Astrocyte of the spinal cord (primary cell): ENCODE data around the gene RYR1.

ENCODE experiments used
- DNase-seq: peaks from one replicate; pipeline ENCODE4 v3.0.0; 2011; ENCODE audit warnings: low read depth, low spot score
- H3K4me3 ChIP-seq: 2 replicates; pipeline ENCODE4 v1.5.1; 2011; ENCODE audit warnings: low read depth, mild to moderate bottlenecking, low read length, moderate library complexity
- in situ Hi-C: cut with HindIII; loops from 2 replicates; pipeline ENCODE4 v1.10.0; 2017; ENCODE audit warnings: low sequenced_read_pairs
- TF ChIP-seq, protein P1 (sequence below): IDR thresholded peaks from 2 replicates; pipeline ENCODE4 v1.5.1; 2012; ENCODE audit warnings: low read depth, mild to moderate bottlenecking, low read length, inconsistent platforms

RYR1 gene

GRCh38 chr19:38433268-38433733 lies at the start of gene RYR1:
TSS of gene RYR1 (plus strand) at chr19:38433691. CDS start at chr19:38433830, 139 bp downstream.
- DNase-seq = no peak
- TF ChIP-seq, protein P1, sequence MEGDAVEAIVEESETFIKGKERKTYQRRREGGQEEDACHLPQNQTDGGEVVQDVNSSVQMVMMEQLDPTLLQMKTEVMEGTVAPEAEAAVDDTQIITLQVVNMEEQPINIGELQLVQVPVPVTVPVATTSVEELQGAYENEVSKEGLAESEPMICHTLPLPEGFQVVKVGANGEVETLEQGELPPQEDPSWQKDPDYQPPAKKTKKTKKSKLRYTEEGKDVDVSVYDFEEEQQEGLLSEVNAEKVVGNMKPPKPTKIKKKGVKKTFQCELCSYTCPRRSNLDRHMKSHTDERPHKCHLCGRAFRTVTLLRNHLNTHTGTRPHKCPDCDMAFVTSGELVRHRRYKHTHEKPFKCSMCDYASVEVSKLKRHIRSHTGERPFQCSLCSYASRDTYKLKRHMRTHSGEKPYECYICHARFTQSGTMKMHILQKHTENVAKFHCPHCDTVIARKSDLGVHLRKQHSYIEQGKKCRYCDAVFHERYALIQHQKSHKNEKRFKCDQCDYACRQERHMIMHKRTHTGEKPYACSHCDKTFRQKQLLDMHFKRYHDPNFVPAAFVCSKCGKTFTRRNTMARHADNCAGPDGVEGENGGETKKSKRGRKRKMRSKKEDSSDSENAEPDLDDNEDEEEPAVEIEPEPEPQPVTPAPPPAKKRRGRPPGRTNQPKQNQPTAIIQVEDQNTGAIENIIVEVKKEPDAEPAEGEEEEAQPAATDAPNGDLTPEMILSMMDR = no peak
- H3K4me3 ChIP-seq = no peak within 1 kb of the TSS
- in situ Hi-C loops = no loop called here

DNA sequence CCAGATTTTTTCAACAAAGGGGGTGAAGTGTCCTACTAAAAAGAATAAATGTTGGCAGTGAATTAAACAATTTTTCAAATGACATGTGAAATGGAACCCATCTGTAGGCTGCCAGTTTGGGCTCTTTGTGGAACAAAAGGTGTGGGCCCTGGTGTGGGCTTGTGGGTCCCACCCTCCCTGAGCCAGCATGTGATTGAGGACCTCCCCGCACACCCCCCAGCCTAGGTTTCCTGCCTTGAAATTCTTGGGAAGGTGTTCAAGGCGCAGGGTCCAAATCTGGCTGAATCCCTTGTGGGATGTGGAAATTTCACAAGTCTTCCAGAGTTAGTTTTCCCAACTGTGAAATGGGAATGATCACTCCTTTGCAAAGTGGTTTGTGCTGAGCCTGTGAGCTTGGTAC lies 49.7 kb upstream of the RYR1 start:
- DNase-seq = no peak
- H3K4me3 ChIP-seq = no peak overlapping the region
- TF ChIP-seq, protein P1 = no peak
- in situ Hi-C loops = no loop called here

- TF ChIP-seq, protein P1 = peak; percentile 59
- H3K4me3 ChIP-seq = no peak overlapping the region
- peak; percentile 21 for DNase-seq
- in situ Hi-C loops = no loop called here
These were observed 49.1 kb upstream of the RYR1 start for GRCh38 chr19:38384209-38385027.

GRCh38 chr19:38385057-38385803 lies 48.3 kb upstream of the RYR1 start:
- DNase-seq = no peak
- TF ChIP-seq, protein P1 = no peak
- in situ Hi-C loops = no loop called here
- no peak overlapping the region for H3K4me3 ChIP-seq

DNA sequence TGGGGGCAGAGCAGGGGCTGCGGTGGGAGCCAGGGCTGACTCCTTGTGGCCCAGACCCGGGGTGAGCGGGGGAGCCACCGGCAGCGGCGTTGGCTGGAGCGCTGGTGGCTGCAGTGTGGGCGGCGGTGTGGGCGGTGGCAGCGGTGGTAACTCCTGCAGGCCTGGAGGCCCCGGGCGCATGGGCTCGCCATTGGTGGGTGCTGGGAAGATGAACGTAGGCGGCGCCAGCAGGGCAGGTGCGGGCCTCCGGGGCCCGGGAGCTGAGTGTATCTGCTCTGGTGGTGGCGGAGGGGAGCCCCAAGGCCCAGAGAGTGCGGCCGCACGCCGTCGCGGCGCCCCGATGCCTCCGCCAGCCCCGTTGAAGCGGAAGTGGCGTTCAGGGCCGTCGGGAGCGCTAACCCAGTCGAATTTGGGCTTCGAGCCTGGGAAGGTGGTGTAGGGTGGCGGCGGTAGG lies 47.7 kb upstream of the RYR1 start:
- TF ChIP-seq, protein P1 = no peak
- DNase-seq = no peak
- in situ Hi-C loops = no loop called here
- no peak overlapping the region for H3K4me3 ChIP-seq

DNA sequence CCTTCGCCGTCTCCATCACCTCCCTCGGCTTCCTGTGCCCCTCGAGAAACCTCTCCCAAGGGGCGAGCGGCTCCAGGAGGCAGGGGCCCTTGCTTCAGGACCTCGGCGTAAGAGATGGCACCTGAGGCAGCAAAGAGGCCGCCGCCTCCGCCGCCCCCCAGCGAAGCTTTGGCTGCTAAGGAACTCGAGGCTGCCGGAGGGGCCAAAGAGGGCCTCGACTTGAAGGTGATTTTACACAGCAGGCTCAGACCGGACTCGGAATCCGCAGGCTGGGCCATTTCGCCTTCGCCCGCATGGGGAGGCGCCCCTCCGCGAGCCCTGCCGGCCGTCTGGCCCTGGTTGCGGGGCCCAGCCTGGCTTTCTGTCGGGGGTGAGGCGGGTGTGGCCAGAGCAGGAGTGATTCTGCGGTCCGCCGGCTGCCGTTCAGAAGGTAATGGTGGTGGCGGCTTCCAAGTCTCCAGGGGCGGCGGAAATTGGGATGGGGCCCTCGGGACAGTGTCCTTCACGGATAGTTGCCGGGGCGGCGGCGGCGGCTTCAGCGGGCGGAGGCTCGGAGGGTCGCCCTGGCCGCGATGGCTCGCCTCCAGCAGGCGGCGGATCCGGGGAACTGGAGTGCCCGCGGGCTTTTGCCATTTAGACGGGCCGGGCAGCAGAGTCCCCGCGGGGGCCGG lies 47.1 kb upstream of the RYR1 start:
- TF ChIP-seq, protein P1 = no peak
- DNase-seq = no peak
- in situ Hi-C loops = no loop called here
- no peak overlapping the region for H3K4me3 ChIP-seq
